ENCODE data around the gene CYP51A1. TPM values are rescaled to one million over a fixed set of nuclear protein-coding genes. Genes with fewer than 3 reads are reported as not detected.
A peak's percentile ranks its signal among the peaks of the same experiment; 100 is the strongest.

The CYP51A1 gene
- total and polyA plus RNA-seq, 2 of the 13 experiments (the other 11 are each of a cell fraction or from before 2014, with no cell fraction given) = 15.4 to 260 TPM

DNA sequence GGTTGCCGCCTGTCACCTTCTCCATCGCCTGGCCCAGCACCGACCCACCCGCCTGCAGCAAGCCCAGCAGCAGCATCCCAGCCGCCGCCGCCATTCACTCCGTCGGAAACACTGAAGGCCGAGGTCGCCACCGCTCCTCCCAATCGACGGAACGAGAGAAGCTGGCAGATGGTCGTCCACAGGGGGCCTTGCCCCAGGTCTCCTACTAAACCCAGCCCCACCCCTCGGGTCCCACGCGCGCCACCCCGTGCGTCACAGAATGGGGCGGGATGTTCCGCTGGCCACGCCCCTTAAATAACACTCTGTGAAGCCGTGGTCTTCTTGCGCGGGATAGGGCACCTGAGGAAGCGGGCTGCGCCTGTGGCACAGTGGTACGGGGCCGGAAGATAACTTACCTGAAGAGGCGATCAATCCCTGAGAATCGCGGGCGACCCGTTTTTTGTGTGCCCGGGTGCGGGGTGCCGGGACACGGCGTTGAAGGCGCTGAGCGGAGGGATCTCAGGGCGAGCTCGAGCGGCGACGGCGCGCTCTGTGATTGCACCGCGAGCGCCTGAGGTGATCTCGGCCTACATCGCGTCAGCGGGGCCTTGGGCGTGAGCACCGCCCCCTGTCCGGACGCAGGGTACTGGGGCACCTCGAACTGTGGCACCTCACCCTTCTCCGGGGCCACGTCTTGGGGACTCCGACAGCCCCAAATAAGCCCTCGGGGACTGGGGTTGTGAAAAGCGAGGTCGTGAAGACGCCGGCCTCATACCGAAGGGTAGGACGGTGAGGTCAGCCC lies at the start of gene CYP51A1 (continued):
- TF ChIP-seq, protein P1, sequence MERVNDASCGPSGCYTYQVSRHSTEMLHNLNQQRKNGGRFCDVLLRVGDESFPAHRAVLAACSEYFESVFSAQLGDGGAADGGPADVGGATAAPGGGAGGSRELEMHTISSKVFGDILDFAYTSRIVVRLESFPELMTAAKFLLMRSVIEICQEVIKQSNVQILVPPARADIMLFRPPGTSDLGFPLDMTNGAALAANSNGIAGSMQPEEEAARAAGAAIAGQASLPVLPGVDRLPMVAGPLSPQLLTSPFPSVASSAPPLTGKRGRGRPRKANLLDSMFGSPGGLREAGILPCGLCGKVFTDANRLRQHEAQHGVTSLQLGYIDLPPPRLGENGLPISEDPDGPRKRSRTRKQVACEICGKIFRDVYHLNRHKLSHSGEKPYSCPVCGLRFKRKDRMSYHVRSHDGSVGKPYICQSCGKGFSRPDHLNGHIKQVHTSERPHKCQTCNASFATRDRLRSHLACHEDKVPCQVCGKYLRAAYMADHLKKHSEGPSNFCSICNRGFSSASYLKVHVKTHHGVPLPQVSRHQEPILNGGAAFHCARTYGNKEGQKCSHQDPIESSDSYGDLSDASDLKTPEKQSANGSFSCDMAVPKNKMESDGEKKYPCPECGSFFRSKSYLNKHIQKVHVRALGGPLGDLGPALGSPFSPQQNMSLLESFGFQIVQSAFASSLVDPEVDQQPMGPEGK (CRISPR knock-in tag; IDR thresholded peaks at IDR 0.05) = peak; percentile 9; the same call in 1 of the 2 replicates
- peak; percentile 90; the same call in 1 of the 2 replicates for TF ChIP-seq TRAFD1 (CRISPR knock-in tag; IDR thresholded peaks at IDR 0.05; ENCODE audit: borderline replicate concordance)
- no peak; the same call in none of the 2 replicates for TF ChIP-seq ZNF142 (CRISPR knock-in tag; IDR thresholded peaks at IDR 0.05)
- TF ChIP-seq, protein P2, sequence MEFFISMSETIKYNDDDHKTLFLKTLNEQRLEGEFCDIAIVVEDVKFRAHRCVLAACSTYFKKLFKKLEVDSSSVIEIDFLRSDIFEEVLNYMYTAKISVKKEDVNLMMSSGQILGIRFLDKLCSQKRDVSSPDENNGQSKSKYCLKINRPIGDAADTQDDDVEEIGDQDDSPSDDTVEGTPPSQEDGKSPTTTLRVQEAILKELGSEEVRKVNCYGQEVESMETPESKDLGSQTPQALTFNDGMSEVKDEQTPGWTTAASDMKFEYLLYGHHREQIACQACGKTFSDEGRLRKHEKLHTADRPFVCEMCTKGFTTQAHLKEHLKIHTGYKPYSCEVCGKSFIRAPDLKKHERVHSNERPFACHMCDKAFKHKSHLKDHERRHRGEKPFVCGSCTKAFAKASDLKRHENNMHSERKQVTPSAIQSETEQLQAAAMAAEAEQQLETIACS (CRISPR knock-in tag; IDR thresholded peaks at IDR 0.05) = peak; percentile 50; the same call in 1 of the 2 replicates
- TF ChIP-seq ZNF260 (CRISPR knock-in tag; IDR thresholded peaks at IDR 0.05; ENCODE audit: borderline replicate concordance, low read depth) = no peak
- TF ChIP-seq ZFY (CRISPR knock-in tag; IDR thresholded peaks at IDR 0.05) = peak; percentile 86
- TF ChIP-seq BORCS8-MEF2B (CRISPR knock-in tag; IDR thresholded peaks at IDR 0.05) = peak; percentile 86
- peak; percentile 72 for TF ChIP-seq ARID5B (CRISPR knock-in tag; IDR thresholded peaks at IDR 0.05)
- TF ChIP-seq SP4 (CRISPR knock-in tag; IDR thresholded peaks at IDR 0.05) = peak; percentile 100
- TF ChIP-seq SSRP1 (CRISPR knock-in tag; IDR thresholded peaks at IDR 0.05) = no peak
- TF ChIP-seq SALL2 (CRISPR knock-in tag; IDR thresholded peaks at IDR 0.05) = peak; percentile 79

Data from HepG2 (cell line).